Transverse colon (tissue), 4 donors: ENCODE results near the gene SET.

Source experiments
- POLR2A ChIP-seq: fragments of 450-650 bp; IDR thresholded peaks from one replicate; pipeline ENCODE4 v1.6.1; 2016; ENCODE audit warnings: antibody characterized with exemption, mild to moderate bottlenecking, moderate library complexity
- POLR2AphosphoS5 ChIP-seq, 3 donors: sonication (generic); formaldehyde crosslinking; IDR thresholded peaks; one replicate each; pipeline ENCODE4 v1.6.1; 2016; ENCODE audit warnings: antibody characterized with exemption in 3 of 3
- TF ChIP-seq, protein P1 (sequence below), 5 experiments: fragments of 200-600 bp in 3 of 5; fragments of 450-650 bp in 2 of 5; sonication (generic) in 3 of 5; IDR thresholded peaks; 1 replicate in 2 of 5; 2 replicates in 3 of 5; pipeline ENCODE4 v1.5.1; 2016 to 2017; ENCODE audit warnings: antibody characterized with exemption in 5 of 5, inconsistent platforms in 3 of 5, mild to moderate bottlenecking in 2 of 5, moderate library complexity in 1 of 5

DNA sequence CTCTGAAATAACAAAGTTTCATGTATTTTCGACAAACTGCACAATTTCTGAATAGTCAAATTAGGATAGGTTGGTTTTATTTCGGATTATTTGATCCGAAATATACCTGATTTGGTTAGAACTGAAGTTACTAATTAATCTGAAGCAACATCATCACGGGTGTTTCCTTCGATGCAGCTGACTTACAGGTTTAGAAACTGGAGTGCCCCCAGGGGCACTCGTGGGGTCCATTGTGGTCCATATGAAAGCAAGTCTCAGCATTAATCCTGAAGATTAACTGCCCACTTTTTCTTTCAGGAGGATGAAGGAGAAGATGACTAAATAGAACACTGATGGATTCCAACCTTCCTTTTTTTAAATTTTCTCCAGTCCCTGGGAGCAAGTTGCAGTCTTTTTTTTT is 5.3 kb downstream of the SET start:
- TF ChIP-seq, protein P1, sequence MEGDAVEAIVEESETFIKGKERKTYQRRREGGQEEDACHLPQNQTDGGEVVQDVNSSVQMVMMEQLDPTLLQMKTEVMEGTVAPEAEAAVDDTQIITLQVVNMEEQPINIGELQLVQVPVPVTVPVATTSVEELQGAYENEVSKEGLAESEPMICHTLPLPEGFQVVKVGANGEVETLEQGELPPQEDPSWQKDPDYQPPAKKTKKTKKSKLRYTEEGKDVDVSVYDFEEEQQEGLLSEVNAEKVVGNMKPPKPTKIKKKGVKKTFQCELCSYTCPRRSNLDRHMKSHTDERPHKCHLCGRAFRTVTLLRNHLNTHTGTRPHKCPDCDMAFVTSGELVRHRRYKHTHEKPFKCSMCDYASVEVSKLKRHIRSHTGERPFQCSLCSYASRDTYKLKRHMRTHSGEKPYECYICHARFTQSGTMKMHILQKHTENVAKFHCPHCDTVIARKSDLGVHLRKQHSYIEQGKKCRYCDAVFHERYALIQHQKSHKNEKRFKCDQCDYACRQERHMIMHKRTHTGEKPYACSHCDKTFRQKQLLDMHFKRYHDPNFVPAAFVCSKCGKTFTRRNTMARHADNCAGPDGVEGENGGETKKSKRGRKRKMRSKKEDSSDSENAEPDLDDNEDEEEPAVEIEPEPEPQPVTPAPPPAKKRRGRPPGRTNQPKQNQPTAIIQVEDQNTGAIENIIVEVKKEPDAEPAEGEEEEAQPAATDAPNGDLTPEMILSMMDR (IDR thresholded peaks at IDR 0.05) = no peak
- TF ChIP-seq POLR2A = no peak
- no peak for TF ChIP-seq POLR2AphosphoS5 (IDR thresholded peaks at IDR 0.05)
